HG03060 (cell line): Measurements from ENCODE around the gene RTN4IP1.
A peak's percentile ranks its signal among the peaks of the same experiment; 100 is the strongest.
"Not testable (repeated sequence)": the region's sequence is repeated elsewhere in the genome, so short reads cannot be mapped to it uniquely, and the experiment has no call there.

Source experiments
- ATAC-seq: cut with Tn5 transposase; IDR thresholded peaks from one replicate; pipeline ENCODE4 v1.9.1; 2021; ENCODE audit warnings: low read depth, moderate number of reproducible peaks; ENCODE audit not compliant: unreplicated experiment

The RTN4IP1 gene

DNA sequence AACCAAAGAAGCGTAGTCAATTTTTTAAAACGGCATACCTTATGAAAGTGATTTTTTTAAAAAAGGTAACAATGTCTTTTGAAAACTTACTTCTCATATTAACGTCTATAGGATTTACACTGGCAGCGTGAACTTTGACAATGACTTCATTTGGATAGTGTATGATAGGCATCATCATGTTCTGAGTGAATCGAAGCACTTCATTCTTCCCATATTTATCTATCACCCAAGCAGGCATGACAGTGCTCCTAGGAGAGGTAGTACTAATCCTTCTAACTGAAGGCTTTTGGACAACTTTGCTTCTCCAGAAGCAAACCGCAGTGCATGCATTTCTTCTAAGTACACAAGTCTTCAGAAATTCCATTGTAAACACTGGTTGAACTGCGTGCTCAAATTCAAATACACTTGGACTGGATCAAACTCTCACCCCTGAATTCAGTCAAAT lies 618 bp downstream of the RTN4IP1 start:
- ATAC-seq = no peak

GRCh38 chr6:106627760-106628159 lies 1.5 kb downstream of the RTN4IP1 start:
- ATAC-seq = not testable (repeated sequence)

DNA sequence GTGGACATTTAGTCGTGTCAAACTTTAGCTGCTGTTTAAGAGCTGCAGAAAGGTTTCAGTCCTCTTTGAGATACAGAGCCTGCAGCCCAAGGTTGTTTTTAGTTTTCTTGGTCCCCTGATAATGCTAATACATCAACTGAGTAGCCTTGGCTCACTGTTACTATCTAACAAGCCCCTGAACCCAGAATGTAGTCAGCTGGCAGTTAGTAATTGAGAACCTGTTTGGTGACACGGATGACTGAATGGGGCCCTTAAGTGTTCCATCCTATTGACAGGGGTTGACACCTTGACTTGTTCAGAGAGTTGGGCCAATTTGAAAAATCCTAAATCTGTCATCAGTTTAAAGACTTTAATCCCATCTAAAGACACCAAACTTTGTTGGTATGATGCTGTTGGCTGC lies 2.8 kb downstream of the RTN4IP1 start:
- ATAC-seq = no peak

- no peak for ATAC-seq
Observed at GRCh38 chr6:106623039-106623438, 6.3 kb downstream of the RTN4IP1 start.

- ATAC-seq = no peak
Observed at GRCh38 chr6:106622412-106622811, 6.9 kb downstream of the RTN4IP1 start.

- no peak for ATAC-seq
Observed at GRCh38 chr6:106620931-106621672, 8.2 kb downstream of the RTN4IP1 start.

- no peak for ATAC-seq
Observed at GRCh38 chr6:106619223-106619622, 10.1 kb downstream of the RTN4IP1 start.

- ATAC-seq = no peak
Observed at GRCh38 chr6:106618324-106618723, 11.0 kb downstream of the RTN4IP1 start.

GRCh38 chr6:106617857-106618256 lies 11.4 kb downstream of the RTN4IP1 start:
- no peak for ATAC-seq

- peak; percentile 62 for ATAC-seq
Observed at GRCh38 chr6:106617302-106617701, 12.0 kb downstream of the RTN4IP1 start.

DNA sequence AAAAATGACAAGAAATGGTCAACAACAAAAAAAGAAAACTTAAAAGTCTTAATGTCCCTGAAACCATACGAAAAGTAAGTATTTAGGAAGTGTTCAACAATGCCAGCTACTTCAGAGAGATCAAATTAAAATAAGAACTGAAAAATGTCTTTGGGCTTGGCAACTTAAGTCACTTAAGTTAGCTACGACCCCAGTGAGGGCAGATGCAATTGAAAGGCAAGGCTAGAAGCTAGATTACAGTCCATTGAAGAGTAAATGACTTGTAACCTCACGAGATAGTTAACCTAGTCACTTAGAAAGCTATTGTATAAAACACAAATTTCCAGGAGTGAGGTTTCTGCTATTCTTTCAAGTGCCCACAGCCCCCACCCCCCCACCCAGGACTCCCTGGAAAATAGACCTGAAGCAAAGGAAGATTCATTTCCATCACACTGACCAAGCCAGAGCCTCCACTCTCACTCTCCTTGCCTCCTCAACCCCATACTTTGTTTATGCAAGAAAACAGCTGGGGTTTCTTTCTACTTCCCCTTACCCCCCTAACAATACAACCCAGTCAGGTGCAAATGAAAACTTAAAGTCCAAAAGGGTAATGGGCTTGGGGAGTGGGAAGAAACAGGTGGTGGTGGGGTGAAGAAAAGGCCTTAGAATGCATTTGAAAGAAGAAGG lies 14.6 kb downstream of the RTN4IP1 start:
- no peak for ATAC-seq

DNA sequence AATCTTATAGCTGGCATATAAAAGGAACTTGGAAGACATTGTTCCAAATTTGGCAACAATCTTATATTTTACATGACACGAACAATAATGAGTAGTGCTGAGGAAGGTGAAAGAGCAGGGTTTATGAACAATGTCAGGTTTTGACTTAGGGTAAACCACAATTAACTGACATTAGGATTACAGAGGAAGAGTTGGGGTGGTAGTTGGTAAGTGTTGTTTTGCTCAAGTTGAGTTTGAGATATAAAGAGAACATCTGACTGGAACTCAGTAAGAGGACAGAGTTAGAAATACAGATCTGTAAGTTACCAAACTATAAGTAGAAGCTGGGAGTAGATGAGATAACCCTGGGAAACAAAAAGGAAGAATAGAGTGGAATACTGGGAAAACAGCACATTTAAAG lies 15.1 kb downstream of the RTN4IP1 start:
- no peak for ATAC-seq

- ATAC-seq = no peak
Observed at GRCh38 chr6:106613590-106613989, 15.7 kb downstream of the RTN4IP1 start.

- no peak for ATAC-seq
Observed at GRCh38 chr6:106612671-106613416, 16.5 kb downstream of the RTN4IP1 start.

DNA sequence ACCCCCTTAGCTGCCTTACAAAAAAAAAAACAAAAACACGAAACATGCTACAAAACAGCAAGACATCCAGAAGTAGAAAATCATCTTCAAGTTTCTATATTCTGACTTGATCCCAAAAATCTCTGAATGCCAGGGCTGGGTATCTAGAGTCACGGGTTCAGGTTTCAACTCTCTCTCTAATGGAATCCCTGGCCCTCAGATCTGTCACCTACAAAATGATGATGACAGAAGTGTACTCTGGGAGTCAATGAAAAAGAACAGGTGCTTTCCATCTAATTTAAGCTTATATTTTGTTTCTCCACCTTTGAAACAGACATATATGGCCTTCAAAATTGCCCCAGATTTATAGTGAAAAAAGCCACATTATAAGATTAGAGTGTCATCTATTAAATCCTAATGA lies 18.3 kb downstream of the RTN4IP1 start:
- no peak for ATAC-seq

GRCh38 chr6:106609699-106610098 lies 19.6 kb downstream of the RTN4IP1 start:
- no peak for ATAC-seq

DNA sequence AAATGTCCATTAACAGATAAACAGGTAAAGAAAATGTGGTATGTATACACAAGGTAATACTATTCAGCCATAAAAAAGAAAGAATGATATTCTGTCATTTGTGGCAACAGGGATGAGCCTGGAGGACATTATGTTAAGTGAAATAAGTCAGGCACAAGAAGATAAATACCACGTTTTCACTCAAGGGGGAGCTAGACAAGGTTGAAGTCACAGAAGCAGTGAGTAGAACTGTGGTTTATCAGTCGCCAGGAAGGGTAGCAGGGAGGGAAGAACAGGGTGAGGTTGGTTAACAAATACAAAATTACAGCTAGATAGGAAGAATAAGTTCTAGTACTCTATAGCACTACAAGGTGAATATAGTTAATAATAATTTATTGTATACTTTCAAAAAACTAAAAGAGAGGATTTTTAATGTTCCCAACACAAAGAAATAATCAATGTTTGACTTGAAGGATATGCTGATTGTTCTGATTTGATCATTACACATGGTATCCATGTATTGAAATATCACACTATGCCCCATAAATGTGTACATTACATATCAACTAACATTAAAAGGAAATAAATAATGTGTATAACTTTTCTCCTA lies 21.1 kb downstream of the RTN4IP1 start:
- ATAC-seq = no peak

DNA sequence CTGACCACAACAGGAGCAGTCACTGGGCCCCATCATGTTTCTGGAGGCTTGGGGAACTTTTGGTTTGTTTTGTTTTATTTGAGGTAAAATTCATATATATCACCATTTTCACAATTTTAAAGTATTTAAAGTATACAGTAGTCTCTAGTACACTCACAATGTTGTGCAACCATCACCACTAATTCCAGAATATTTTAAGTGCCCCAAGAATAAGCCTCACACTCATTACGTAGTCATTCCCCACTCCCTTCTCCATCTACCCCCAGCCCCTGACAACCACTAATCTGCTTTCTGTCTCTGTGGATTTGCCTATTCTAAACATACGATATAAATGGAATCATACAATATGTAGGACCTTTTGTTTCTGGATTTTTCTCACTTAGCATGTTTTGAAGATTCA lies 29.0 kb downstream of the RTN4IP1 start:
- no peak for ATAC-seq

- ATAC-seq = no peak
Observed at GRCh38 chr6:106599440-106599839, 29.9 kb downstream of the RTN4IP1 start.

GRCh38 chr6:106591111-106591825 lies 38.0 kb downstream of the RTN4IP1 start:
- no peak for ATAC-seq
